ENCODE data around the gene CRMP1. TPM values are rescaled to one million over a fixed set of nuclear protein-coding genes. Genes with fewer than 3 reads are reported as not detected.

The CRMP1 gene
- total and polyA plus RNA-seq, 2 donors (not counting 3 experiments of a cell fraction or from before 2014, with no cell fraction given): 0.06 TPM; not detected in 1

DNA sequence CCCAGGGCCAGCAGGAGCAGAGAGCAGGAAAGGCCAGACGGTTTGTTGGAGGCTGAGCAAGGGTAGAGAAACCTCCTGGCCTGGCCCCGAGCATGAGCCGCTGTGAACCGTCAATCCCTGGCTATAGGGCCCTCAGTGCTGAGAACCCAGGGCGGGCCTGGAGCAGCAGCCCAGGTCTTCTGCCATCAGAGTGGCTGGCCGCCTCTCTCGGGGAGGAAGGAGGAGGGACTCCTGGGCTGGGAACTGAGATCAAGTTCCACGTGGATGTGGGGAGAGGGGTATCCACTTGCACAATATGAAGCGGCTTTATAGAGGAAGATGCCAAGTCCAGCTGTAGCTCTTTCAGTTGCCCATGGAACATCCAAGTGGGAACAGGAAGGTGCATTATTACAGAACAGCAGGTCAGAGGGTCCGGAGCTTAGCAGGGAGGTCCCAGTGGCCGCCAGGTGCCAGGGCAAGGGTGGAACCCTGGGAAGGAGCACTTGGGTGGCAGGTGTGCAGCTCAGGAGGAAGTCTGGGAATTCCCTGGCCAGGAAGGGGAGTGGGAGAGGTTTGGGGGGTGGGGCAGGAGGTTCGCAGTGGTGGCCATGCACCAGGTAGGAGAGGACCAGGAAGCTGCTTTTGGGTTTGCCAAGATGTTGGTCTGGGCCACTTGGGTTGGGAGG is 31.7 kb upstream of the CRMP1 start:
- no peaks in the 10 kb centered on the region for H3K27me3 ChIP-seq (ENCODE audit: control insufficient read depth in 2 of 2, insufficient read depth in 2 of 2, low read length in 2 of 2)
- no peak overlapping the region for H2AFZ ChIP-seq (ENCODE audit: low read depth, low read length)
- H3K4me2 ChIP-seq (ENCODE audit: insufficient read depth, low read length): no peak overlapping the region
- H3K79me2 ChIP-seq (ENCODE audit: control insufficient read depth, insufficient read depth, low read length): no peaks in the 10 kb centered on the region
- H3K4me3 ChIP-seq (replicated peaks in 1 of 3; ENCODE audit: insufficient read depth in 1 of 3, low read depth in 1 of 3, low read length in 3 of 3): no peak overlapping the region
- DNase-seq (ENCODE audit: low read depth, low spot score) (no peak), FAIRE-seq (no peak)
- no peaks in the 10 kb centered on the region for H3K36me3 ChIP-seq (ENCODE audit: control insufficient read depth in 2 of 2, extremely low read depth in 1 of 2, insufficient read depth in 2 of 2, low read length in 2 of 2)
- intact Hi-C loops (cut with micrococcal nuclease) (no loop called here), dilution Hi-C loops (cut with MboI; ENCODE audit: extremely low pct_ligation_motif_present, low sequenced_read_pairs) (no loop called here)
- TF ChIP-seq MYC (IDR thresholded peaks at IDR 0.05; ENCODE audit: low read depth, low read length): no peak
- no peak for TF ChIP-seq JUN (IDR thresholded peaks at IDR 0.05; ENCODE audit: borderline replicate concordance, insufficient read depth, insufficient read length, low read depth)
- no peak overlapping the region for H3K27ac ChIP-seq (ENCODE audit: insufficient read depth, low read depth, low read length)
- H4K20me1 ChIP-seq (replicated peaks; ENCODE audit: control insufficient read depth, extremely low read depth, insufficient read depth, low read length): no peaks in the 10 kb centered on the region
- H3K9me1 ChIP-seq (replicated peaks; ENCODE audit: control insufficient read depth, extremely low read depth, insufficient read depth, low read length): no peaks in the 10 kb centered on the region
- H3K9ac ChIP-seq (replicated peaks; ENCODE audit: extremely low read depth, insufficient read depth, low read length): no peak overlapping the region
- H3K4me1 ChIP-seq (ENCODE audit: control insufficient read depth, extremely low read depth, insufficient read depth, low read length): no peaks in the 10 kb centered on the region
- POLR2A ChIA-PET: no interaction called here
- CTCF ChIA-PET: interaction anchor here (1.2 kb wide), 1 partner anchor 10 kb away, joined by 3 read pairs; no protein-coding TSS in a partner anchor
- H3K9me3 ChIP-seq (replicated peaks; ENCODE audit: control insufficient read depth, insufficient read depth, low read length): no peaks in the 10 kb centered on the region
- BruUV-seq (replicated peaks): no TSS peak

DNA sequence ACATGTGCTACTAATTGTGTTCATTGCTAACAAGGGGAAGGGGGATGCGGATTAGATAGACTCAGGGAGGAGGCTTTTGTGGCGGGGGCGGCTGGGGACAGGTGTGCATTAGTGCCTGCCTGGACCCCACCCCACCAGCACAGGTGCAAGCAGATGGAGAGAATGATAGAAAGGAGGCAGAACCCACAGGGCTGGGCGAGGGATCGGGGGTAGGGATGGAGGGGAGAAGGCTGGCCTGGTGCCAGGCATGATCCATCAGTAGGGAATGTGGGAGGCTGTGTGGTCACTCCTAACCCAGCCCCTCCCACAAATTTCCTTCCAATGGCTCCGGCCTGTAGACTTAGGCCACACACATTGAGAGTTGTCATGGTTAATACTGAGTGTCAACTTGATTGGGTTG is 30.5 kb upstream of the CRMP1 start:
- FAIRE-seq: no peak

More for the DNA sequence above, 30.5 kb upstream of the CRMP1 start:
- no peak overlapping the region for H2AFZ ChIP-seq (ENCODE audit: low read depth, low read length)
- intact Hi-C loops (cut with micrococcal nuclease): no loop called here
- TF ChIP-seq POLR2AphosphoS5 (IDR thresholded peaks at IDR 0.05; ENCODE audit: insufficient read depth, low read depth, low read length) (no peak), JUN (IDR thresholded peaks at IDR 0.05; ENCODE audit: borderline replicate concordance, insufficient read depth, insufficient read length, low read depth) (no peak), POLR2A (IDR thresholded peaks at IDR 0.05; ENCODE audit: low read depth, low read length) (no peak), EZH2 (IDR thresholded peaks at IDR 0.05; ENCODE audit: borderline replicate concordance, low read depth, low read length, severe bottlenecking) (no peak), GATA2 (IDR thresholded peaks at IDR 0.05; ENCODE audit: insufficient read depth, insufficient read length, low read depth, low read length) (no peak), FOS (IDR thresholded peaks at IDR 0.05; ENCODE audit: borderline replicate concordance, insufficient read depth, low read length) (no peak), MYC (IDR thresholded peaks at IDR 0.05; ENCODE audit: low read depth, low read length) (no peak)
- TF ChIP-seq, protein P1, sequence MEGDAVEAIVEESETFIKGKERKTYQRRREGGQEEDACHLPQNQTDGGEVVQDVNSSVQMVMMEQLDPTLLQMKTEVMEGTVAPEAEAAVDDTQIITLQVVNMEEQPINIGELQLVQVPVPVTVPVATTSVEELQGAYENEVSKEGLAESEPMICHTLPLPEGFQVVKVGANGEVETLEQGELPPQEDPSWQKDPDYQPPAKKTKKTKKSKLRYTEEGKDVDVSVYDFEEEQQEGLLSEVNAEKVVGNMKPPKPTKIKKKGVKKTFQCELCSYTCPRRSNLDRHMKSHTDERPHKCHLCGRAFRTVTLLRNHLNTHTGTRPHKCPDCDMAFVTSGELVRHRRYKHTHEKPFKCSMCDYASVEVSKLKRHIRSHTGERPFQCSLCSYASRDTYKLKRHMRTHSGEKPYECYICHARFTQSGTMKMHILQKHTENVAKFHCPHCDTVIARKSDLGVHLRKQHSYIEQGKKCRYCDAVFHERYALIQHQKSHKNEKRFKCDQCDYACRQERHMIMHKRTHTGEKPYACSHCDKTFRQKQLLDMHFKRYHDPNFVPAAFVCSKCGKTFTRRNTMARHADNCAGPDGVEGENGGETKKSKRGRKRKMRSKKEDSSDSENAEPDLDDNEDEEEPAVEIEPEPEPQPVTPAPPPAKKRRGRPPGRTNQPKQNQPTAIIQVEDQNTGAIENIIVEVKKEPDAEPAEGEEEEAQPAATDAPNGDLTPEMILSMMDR (IDR thresholded peaks at IDR 0.05; ENCODE audit: extremely low read depth in 1 of 2, insufficient read depth in 1 of 2, low read depth in 1 of 2, low read length in 2 of 2): no peak
- TF ChIP-seq, protein P2, sequence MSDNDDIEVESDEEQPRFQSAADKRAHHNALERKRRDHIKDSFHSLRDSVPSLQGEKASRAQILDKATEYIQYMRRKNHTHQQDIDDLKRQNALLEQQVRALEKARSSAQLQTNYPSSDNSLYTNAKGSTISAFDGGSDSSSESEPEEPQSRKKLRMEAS (IDR thresholded peaks at IDR 0.05; ENCODE audit: insufficient read depth, insufficient read length): no peak
- no peak overlapping the region for H3K9ac ChIP-seq (replicated peaks; ENCODE audit: extremely low read depth, insufficient read depth, low read length)
- H3K4me1 ChIP-seq (ENCODE audit: control insufficient read depth, extremely low read depth, insufficient read depth, low read length): no peaks in the 10 kb centered on the region
- no peaks in the 10 kb centered on the region for H3K9me1 ChIP-seq (replicated peaks; ENCODE audit: control insufficient read depth, extremely low read depth, insufficient read depth, low read length)
- no peak overlapping the region for H3K27ac ChIP-seq (ENCODE audit: insufficient read depth, low read depth, low read length)
- no peak overlapping the region for H3K4me3 ChIP-seq (replicated peaks in 1 of 3; ENCODE audit: insufficient read depth in 1 of 3, low read depth in 1 of 3, low read length in 3 of 3)
- H3K27me3 ChIP-seq (ENCODE audit: control insufficient read depth in 2 of 2, insufficient read depth in 2 of 2, low read length in 2 of 2): no peaks in the 10 kb centered on the region
- no peaks in the 10 kb centered on the region for H3K9me3 ChIP-seq (replicated peaks; ENCODE audit: control insufficient read depth, insufficient read depth, low read length)
- DNase-seq (ENCODE audit: low read depth, low spot score): no peak
- BruUV-seq (replicated peaks): no TSS peak
- CTCF ChIA-PET: no interaction called here
- H4K20me1 ChIP-seq (replicated peaks; ENCODE audit: control insufficient read depth, extremely low read depth, insufficient read depth, low read length): no peaks in the 10 kb centered on the region
- dilution Hi-C loops (cut with MboI; ENCODE audit: extremely low pct_ligation_motif_present, low sequenced_read_pairs): no loop called here
- H3K79me2 ChIP-seq (ENCODE audit: control insufficient read depth, insufficient read depth, low read length): no peaks in the 10 kb centered on the region
- H3K36me3 ChIP-seq (ENCODE audit: control insufficient read depth in 2 of 2, extremely low read depth in 1 of 2, insufficient read depth in 2 of 2, low read length in 2 of 2): no peaks in the 10 kb centered on the region
- POLR2A ChIA-PET: no interaction called here
- H3K4me2 ChIP-seq (ENCODE audit: insufficient read depth, low read length): no peak overlapping the region
